ENCODE data around the gene SEMA4D. TPM values are rescaled to one million over a fixed set of nuclear protein-coding genes. Genes with fewer than 3 reads are reported as not detected.
A peak's percentile ranks its signal among the peaks of the same experiment; 100 is the strongest.

SEMA4D gene
- total and polyA plus RNA-seq, 4 donors, result 1.4 to 26.2 (median 13.5) TPM

DNA sequence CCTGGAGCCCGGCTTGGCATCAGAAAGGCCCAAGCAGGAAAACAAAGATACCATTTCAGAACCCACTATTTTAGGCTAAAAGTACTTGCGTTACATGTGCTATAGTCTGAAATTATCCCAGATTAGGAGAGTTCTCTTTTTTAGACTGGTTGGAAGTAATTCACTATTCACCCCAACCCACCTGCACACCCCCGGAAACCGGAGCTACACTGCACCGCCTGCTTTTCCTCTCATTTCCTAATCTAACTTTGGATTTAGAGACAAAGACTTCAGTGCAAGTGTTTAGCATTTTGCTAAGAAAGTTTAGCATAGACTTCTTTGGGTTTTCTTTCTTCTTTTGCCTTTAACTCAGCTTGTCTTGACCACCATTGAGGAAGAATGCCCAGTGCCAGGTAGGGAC lies 100.4 kb downstream of the SEMA4D start:
- H3K4me3 ChIP-seq (ENCODE audit: low read length in 2 of 2), result no peak overlapping the region
- intact Hi-C loops (cut with DNase I), result no loop called here
- no peaks in the 10 kb centered on the region for H3K4me1 ChIP-seq (ENCODE audit: control insufficient read depth in 1 of 2, insufficient read depth in 2 of 2, low read length in 2 of 2)
- peaks cover 0 to 4% of the 10 kb centered on the region in 2 donors for H3K36me3 ChIP-seq (ENCODE audit: control insufficient read depth in 1 of 2, insufficient read depth in 2 of 2, low read length in 1 of 2)
- WGBS, 2 donors, result 81 to 88% methylated on average over 5 of the region's 5 CpGs
- H3K27me3 ChIP-seq (ENCODE audit: control insufficient read depth in 1 of 2, insufficient read depth in 2 of 2, low read length in 1 of 2), result no peaks in the 10 kb centered on the region
- H3K27ac ChIP-seq (ENCODE audit: low read depth in 1 of 2, low read length in 2 of 2), result no peak overlapping the region
- DNase-seq, result no peak
- H3K9me3 ChIP-seq (ENCODE audit: control insufficient read depth, low read length), result no peaks in the 10 kb centered on the region
- no peak for ATAC-seq (ENCODE audit: low FRiP score)

DNA sequence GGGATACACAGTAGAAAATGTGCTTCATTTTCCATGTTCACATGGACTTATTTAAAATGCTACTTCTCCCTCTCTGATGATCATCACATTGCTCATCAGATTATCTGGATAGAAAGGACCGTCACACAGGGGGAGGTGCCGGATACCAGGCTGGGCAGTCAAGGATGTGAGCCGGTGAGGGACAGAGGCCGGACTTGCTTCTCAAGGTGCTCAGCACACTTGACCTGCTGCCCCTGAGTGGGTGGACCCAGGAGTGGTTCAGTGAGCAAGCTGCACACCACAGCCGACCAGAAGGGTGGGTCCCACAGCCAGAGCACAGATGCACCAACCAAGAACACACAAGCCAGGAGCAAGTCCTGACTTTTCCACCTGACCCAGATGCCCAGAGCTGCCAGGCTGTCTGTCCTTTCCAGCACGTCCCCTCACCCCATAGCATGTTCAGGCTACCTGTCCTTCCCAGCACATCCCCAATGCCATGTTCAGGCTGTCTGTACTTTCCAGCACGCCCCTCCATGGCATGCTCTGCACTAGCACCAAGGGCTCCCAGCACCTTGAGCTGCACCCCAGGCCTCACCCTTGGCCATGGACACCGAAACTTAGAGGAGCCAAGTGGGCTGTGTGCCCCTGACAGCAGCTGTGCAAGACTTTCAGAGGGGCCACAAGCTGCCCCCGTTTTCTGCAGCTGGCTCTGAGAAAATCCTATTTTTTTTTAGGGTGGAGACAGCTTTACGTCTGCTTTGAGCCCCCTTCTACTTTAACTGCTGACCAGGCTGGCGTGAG lies 101.8 kb downstream of the SEMA4D start:
- Histone ChIP-seq H3K9me3 (ENCODE audit: control insufficient read depth, low read length) (no peaks in the 10 kb centered on the region), H3K36me3 (ENCODE audit: control insufficient read depth in 1 of 2, insufficient read depth in 2 of 2, low read length in 1 of 2) (peaks cover 0 to 4% of the 10 kb centered on the region in 2 donors), H3K4me1 (ENCODE audit: control insufficient read depth in 1 of 2, insufficient read depth in 2 of 2, low read length in 2 of 2) (no peaks in the 10 kb centered on the region), H3K4me3 (ENCODE audit: low read length in 2 of 2) (no peak overlapping the region), H3K27ac (ENCODE audit: low read depth in 1 of 2, low read length in 2 of 2) (no peak overlapping the region), H3K27me3 (ENCODE audit: control insufficient read depth in 1 of 2, insufficient read depth in 2 of 2, low read length in 1 of 2) (no peaks in the 10 kb centered on the region)
- WGBS, 2 donors, result 89 to 92% methylated on average over 11 of the region's 11 CpGs
- DNase-seq (no peak), ATAC-seq (ENCODE audit: low FRiP score) (no peak)
- intact Hi-C loops (cut with DNase I), result no loop called here

DNA sequence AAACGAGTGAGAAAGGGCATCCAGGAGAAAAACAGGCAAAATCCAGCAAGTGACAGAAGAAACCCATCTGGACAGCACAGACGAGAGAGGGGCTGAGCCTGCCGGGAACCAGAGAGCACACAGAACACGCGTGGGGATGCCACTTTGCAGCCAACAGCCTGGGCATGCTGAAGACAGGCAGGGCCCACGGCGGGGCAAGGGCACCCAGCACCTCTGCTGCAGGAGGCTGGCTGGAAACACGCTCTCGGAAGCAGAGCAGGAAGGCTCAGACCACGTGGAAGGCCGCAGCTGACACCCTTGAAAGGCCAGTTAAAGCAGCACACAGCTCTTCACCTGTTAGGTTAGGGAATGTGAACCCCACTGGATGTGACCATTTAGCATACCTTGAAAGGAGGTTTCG lies 103.5 kb downstream of the SEMA4D start:
- no peaks in the 10 kb centered on the region for H3K4me1 ChIP-seq (ENCODE audit: control insufficient read depth in 1 of 2, insufficient read depth in 2 of 2, low read length in 2 of 2)
- intact Hi-C loops (cut with DNase I), result no loop called here

DNA sequence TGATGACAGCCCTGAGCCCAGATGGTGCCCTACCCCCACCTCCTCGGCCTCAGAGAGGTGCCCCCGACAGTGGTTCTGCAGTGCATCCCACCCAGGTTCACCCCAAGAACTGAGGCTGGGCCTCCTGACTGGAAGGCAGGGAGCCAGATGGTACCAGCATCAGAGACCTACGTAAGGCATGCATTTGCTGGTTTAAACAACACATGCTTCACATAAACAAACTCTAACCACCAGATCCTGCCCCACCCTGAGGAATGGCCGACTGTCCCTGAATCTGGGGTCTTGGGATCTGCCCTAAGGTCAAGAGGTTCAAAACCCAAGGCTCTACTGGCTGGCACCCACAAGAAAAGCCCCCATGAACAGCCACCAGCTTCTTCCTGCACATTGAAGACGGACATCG lies 106.3 kb downstream of the SEMA4D start:
- ATAC-seq (ENCODE audit: low FRiP score) (no peak), DNase-seq (no peak)
- Histone ChIP-seq H3K9me3 (ENCODE audit: control insufficient read depth, low read length) (no peaks in the 10 kb centered on the region), H3K4me3 (ENCODE audit: low read length in 2 of 2) (no peak overlapping the region), H3K27ac (ENCODE audit: low read depth in 1 of 2, low read length in 2 of 2) (no peak overlapping the region), H3K27me3 (ENCODE audit: control insufficient read depth in 1 of 2, insufficient read depth in 2 of 2, low read length in 1 of 2) (no peaks in the 10 kb centered on the region), H3K36me3 (ENCODE audit: control insufficient read depth in 1 of 2, insufficient read depth in 2 of 2, low read length in 1 of 2) (peaks cover 0 to 9% of the 10 kb centered on the region in 2 donors), H3K4me1 (ENCODE audit: control insufficient read depth in 1 of 2, insufficient read depth in 2 of 2, low read length in 2 of 2) (no peaks in the 10 kb centered on the region)
- 85 to 88% methylated on average over 6 of the region's 6 CpGs for WGBS, 2 donors
- intact Hi-C loops (cut with DNase I), result no loop called here

More for the DNA sequence above, 103.5 kb downstream of the SEMA4D start:
- H3K9me3 ChIP-seq (ENCODE audit: control insufficient read depth, low read length), result no peaks in the 10 kb centered on the region
- 83 to 85% methylated on average over 12 of the region's 12 CpGs for WGBS, 2 donors
- peaks cover 0 to 9% of the 10 kb centered on the region in 2 donors for H3K36me3 ChIP-seq (ENCODE audit: control insufficient read depth in 1 of 2, insufficient read depth in 2 of 2, low read length in 1 of 2)
- ATAC-seq (ENCODE audit: low FRiP score), result no peak
- H3K27ac ChIP-seq (ENCODE audit: low read depth in 1 of 2, low read length in 2 of 2), result no peak overlapping the region
- no peak for DNase-seq
- H3K27me3 ChIP-seq (ENCODE audit: control insufficient read depth in 1 of 2, insufficient read depth in 2 of 2, low read length in 1 of 2), result no peaks in the 10 kb centered on the region
- H3K4me3 ChIP-seq (ENCODE audit: low read length in 2 of 2), result no peak overlapping the region

DNA sequence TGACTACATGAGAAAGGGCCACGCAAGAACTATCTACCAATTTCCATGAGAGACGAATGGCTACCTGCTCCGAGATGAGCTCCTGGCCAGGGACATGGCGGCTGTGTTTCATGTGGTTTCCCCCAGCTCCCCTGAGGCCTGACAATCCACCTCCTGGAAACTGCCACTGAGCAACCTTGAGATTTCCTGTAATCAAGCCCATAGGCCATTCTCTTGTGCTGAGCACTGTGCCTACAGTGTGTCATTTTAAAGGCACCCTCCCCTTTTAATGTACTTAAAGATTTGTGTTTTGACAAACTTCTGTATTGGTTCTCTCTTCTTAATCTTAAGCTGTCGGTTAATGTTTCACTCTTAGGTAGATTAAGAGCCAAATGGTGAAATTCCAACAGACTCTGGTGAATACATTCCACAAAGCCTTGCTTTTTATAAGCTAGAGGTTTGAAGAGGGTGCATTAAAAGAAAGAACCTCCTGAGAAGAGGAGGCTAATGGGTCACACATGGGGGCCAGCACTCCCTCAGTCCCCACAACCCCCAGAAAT lies 107.3 kb downstream of the SEMA4D start:
- WGBS, 2 donors, result 81 to 84% methylated on average over 5 of the region's 5 CpGs

DNA sequence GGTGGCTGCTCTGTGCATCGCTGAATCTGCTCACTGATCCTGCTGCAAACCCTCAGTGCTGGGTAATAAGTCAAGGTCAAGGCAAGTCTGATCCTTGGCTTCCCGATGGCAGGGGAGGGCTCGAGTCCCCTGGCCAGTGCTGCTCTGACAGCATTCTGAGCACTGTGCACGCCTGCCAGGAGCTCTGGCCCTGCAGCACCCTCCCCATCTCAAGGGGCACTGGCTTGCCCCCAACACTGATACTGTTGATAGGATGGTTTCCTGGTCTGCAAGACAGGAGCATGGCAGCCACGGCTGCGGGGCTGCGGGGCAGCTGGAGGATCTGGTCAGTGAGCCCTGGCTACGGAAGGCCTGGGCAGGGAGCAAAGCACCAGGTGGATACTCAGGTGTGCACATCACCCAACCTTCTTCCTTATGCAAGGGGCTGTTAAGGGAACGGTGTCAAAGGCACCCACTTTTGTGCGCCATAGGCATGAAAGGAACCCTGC lies 107.8 kb downstream of the SEMA4D start:
- Histone ChIP-seq H3K9me3 (ENCODE audit: control insufficient read depth, low read length) (no peaks in the 10 kb centered on the region), H3K27ac (ENCODE audit: low read depth in 1 of 2, low read length in 2 of 2) (no peak overlapping the region), H3K4me3 (ENCODE audit: low read length in 2 of 2) (no peak overlapping the region), H3K4me1 (ENCODE audit: control insufficient read depth in 1 of 2, insufficient read depth in 2 of 2, low read length in 2 of 2) (no peaks in the 10 kb centered on the region), H3K36me3 (ENCODE audit: control insufficient read depth in 1 of 2, insufficient read depth in 2 of 2, low read length in 1 of 2) (peaks cover 0 to 9% of the 10 kb centered on the region in 2 donors), H3K27me3 (ENCODE audit: control insufficient read depth in 1 of 2, insufficient read depth in 2 of 2, low read length in 1 of 2) (no peaks in the 10 kb centered on the region)
- intact Hi-C loops (cut with DNase I), result no loop called here
- ATAC-seq (ENCODE audit: low FRiP score), result no peak
- WGBS, 2 donors, result 87 to 90% methylated on average over 10 of the region's 10 CpGs
- no peak for DNase-seq

More for the DNA sequence above, 107.3 kb downstream of the SEMA4D start:
- H3K4me3 ChIP-seq (ENCODE audit: low read length in 2 of 2), result no peak overlapping the region
- no peak overlapping the region for H3K27ac ChIP-seq (ENCODE audit: low read depth in 1 of 2, low read length in 2 of 2)
- peaks cover 0 to 9% of the 10 kb centered on the region in 2 donors for H3K36me3 ChIP-seq (ENCODE audit: control insufficient read depth in 1 of 2, insufficient read depth in 2 of 2, low read length in 1 of 2)
- no peaks in the 10 kb centered on the region for H3K4me1 ChIP-seq (ENCODE audit: control insufficient read depth in 1 of 2, insufficient read depth in 2 of 2, low read length in 2 of 2)
- H3K27me3 ChIP-seq (ENCODE audit: control insufficient read depth in 1 of 2, insufficient read depth in 2 of 2, low read length in 1 of 2), result no peaks in the 10 kb centered on the region
- DNase-seq, result no peak
- intact Hi-C loops (cut with DNase I), result no loop called here
- ATAC-seq (ENCODE audit: low FRiP score), result no peak
- no peaks in the 10 kb centered on the region for H3K9me3 ChIP-seq (ENCODE audit: control insufficient read depth, low read length)

DNA sequence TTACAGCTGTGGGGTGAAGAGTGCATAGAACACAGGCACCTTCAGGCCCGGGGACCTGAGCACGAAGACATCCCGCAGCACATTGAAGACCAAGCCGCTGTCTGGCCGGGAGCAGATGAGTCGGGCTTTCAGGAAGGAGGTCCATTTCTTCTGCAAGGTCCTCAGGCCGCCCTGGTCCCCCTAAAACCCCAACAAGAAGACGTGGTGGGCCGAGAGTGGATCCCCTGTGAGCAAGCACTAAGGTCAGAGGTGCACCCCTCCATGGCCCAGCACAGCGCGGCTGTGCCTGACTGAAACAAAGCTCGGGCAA lies 109.1 kb downstream of the SEMA4D start:
- Histone ChIP-seq H3K27me3 (ENCODE audit: control insufficient read depth in 1 of 2, insufficient read depth in 2 of 2, low read length in 1 of 2) (no peaks in the 10 kb centered on the region), H3K4me3 (ENCODE audit: low read length in 2 of 2) (no peak overlapping the region), H3K27ac (ENCODE audit: low read depth in 1 of 2, low read length in 2 of 2) (no peak overlapping the region), H3K4me1 (ENCODE audit: control insufficient read depth in 1 of 2, insufficient read depth in 2 of 2, low read length in 2 of 2) (no peaks in the 10 kb centered on the region), H3K36me3 (ENCODE audit: control insufficient read depth in 1 of 2, insufficient read depth in 2 of 2, low read length in 1 of 2) (peaks cover 0 to 9% of the 10 kb centered on the region in 2 donors), H3K9me3 (ENCODE audit: control insufficient read depth, low read length) (no peaks in the 10 kb centered on the region)
- intact Hi-C loops (cut with DNase I), result no loop called here
- DNase-seq (no peak), ATAC-seq (ENCODE audit: low FRiP score) (no peak)
- WGBS, 2 donors, result 96 to 97% methylated on average over 12 of the region's 12 CpGs

DNA sequence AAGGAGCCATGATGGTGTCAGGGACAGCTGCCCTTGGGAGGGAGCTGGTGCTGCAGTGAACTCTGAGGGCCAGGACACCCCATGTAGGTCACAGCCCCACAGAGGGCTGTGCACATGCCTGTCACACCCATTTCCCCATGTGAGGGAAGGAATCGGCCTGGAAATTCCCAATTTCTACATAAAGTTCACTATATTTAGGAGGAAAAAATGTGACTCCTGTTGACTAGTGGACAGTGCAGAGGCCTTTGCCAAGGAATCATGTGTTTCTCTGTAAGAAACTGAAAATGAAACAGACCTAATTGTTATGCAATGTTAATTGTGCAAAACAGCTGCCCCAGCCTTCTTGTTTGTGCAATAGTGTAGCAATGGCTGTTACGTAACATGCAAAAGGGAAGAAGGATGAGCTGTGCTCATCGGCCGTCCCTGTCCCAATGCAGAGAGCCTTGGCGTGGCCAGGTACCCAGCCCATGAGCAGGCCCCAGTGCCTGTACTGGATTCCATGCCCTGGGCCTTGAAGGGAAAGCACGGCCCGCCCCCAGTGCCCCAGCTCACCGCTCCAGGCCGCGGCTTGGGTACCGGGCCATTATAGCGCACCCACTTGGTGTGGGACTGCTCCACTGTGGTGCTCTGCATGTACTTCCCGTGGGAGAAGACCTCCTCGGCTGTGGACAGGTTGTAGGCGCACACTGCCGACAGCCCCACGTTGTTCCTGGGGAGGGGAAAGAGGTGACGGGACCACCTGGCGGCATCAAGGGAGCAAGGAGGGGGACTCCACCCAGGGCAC lies 109.6 kb downstream of the SEMA4D start:
- ATAC-seq (ENCODE audit: low FRiP score) (peak; percentile 87), DNase-seq (peak in 1 of 2 donors; percentile 63)
- Histone ChIP-seq H3K4me3 (ENCODE audit: low read length in 2 of 2) (no peak overlapping the region), H3K27ac (ENCODE audit: low read depth in 1 of 2, low read length in 2 of 2) (no peak overlapping the region), H3K27me3 (ENCODE audit: control insufficient read depth in 1 of 2, insufficient read depth in 2 of 2, low read length in 1 of 2) (no peaks in the 10 kb centered on the region), H3K9me3 (ENCODE audit: control insufficient read depth, low read length) (no peaks in the 10 kb centered on the region), H3K36me3 (ENCODE audit: control insufficient read depth in 1 of 2, insufficient read depth in 2 of 2, low read length in 1 of 2) (peaks cover 0 to 9% of the 10 kb centered on the region in 2 donors), H3K4me1 (ENCODE audit: control insufficient read depth in 1 of 2, insufficient read depth in 2 of 2, low read length in 2 of 2) (no peaks in the 10 kb centered on the region)
- intact Hi-C loops (cut with DNase I), result no loop called here
- 90 to 95% methylated on average over 19 of the region's 19 CpGs for WGBS, 2 donors

Data from aorta (tissue), 5 donors.